ENCODE results near the gene YWHAH.

YWHAH gene

DNA sequence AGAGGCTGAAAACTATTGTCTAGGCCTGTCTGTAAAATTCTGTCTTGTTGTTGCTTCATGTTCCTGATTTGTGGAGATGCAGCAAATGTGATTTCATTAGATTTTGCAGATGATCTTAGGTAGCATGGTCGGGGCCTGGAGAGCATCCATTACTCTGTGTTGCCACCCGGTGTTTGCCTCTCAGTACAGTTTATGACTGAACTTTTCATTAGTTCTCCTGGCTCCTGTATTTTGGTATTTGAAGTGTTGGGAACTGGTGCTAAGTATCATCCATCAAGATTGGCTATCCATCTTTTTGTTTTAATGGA lies 7.7 kb downstream of the YWHAH start:
- H3K4me3 ChIP-seq (ENCODE audit: low read depth, low read length), result no peak overlapping the region
- TF ChIP-seq CTCF (IDR thresholded peaks at IDR 0.05; ENCODE audit: low read depth, low read length, missing control alignments), result no peak
- in situ Hi-C loops (cut with HindIII; ENCODE audit: low sequenced_read_pairs), result loop anchor here (25.0 kb wide), 1 partner anchor 240 kb away; no protein-coding TSS in a partner anchor
- no peak for DNase-seq (ENCODE audit: low read depth)

DNA sequence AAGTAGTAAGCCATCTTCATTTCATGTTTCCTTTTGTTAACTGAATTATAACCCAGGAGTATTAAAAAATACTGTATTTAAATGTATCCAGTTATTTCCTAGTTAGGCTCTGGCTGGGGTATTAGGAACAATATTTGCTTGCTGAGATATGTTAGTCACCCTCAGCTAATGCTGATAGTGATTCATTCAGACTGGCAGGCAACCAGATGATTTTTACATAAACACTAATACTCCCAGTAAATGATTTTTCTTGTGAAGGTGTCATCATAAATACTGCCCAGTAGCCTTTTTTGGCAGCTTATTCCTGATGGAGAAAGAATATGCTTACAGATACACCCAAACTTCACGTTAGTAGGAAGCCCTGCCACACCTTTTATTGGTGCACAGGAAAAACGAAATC lies 8.1 kb downstream of the YWHAH start:
- no peak for TF ChIP-seq CTCF (IDR thresholded peaks at IDR 0.05; ENCODE audit: low read depth, low read length, missing control alignments)
- DNase-seq (ENCODE audit: low read depth), result peak; percentile 86
- no peak overlapping the region for H3K4me3 ChIP-seq (ENCODE audit: low read depth, low read length)
- in situ Hi-C loops (cut with HindIII; ENCODE audit: low sequenced_read_pairs), result loop anchor here (25.0 kb wide), 1 partner anchor 240 kb away; no protein-coding TSS in a partner anchor

DNA sequence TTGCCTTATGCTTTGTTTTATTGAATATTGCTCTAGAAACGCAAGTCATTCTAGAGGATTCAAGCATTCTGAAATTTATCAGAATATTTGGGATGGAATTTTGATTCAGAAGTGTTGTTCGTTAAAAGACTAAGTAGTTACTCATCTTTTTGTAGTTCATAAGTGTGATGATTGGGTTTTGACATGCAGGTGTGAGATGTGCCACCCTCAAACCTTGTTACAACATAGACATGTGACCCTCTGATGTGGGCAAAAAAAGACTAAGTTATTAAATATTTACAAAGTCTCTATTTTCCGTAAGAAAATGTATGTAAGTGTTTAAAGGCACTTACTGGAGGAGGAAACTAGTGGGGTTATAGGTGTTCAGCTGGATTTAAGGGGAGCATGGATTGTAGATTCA lies 8.9 kb downstream of the YWHAH start:
- no peak for DNase-seq (ENCODE audit: low read depth)
- no peak for TF ChIP-seq CTCF (IDR thresholded peaks at IDR 0.05; ENCODE audit: low read depth, low read length, missing control alignments)
- in situ Hi-C loops (cut with HindIII; ENCODE audit: low sequenced_read_pairs), result loop anchor here (25.0 kb wide), 1 partner anchor 241 kb away; no protein-coding TSS in a partner anchor
- H3K4me3 ChIP-seq (ENCODE audit: low read depth, low read length), result no peak overlapping the region

DNA sequence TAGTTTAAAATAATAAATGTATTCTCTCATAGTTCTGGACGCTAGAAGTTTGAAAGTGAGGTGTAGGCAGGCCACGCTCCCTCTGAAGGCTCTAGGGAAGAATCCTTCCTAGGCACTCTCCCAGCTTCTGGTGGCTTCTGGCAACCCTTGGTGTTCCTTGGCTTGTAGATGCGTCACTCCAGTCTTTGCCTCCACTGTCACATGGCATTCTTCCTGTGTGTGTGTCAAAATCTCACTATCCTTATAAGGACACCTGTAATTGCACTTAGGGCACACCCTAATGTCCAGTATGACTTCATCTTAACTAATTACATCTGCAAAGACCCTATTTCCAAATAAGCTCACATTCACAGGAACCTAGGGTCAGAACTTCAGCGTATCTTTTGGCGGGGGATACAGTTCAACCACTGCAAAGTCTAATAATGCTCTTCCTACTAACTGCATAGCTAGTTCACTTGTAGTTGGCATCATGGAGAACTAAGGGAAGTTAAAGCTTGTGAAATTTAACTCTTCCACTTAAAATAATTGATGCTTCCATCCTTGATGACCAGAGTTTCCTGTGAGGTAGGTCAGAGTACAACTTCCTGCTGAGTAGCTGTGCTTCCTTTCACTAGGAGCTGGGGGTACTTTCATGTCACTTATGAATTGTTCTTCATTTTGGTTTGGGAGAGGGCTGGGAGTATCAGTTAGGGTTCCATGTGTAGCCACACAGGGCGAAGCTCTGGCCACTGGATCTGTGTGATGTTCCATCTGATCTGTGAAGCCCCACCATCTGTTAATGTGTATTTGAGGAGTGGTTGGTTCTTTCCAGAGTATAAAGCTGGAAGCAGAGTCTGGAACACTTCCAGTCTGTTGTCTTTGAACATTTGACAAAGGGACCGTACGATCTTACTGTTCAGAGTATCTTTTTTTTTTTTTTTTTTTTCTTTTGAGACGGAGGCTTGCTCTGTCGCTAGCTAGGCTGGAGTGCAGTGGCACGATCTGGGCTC lies 10.5 kb downstream of the YWHAH start:
- TF ChIP-seq CTCF (IDR thresholded peaks at IDR 0.05; ENCODE audit: low read depth, low read length, missing control alignments), result no peak
- no peak for DNase-seq (ENCODE audit: low read depth)
- in situ Hi-C loops (cut with HindIII; ENCODE audit: low sequenced_read_pairs), result loop anchor here (25.0 kb wide), 1 partner anchor 243 kb away; no protein-coding TSS in a partner anchor
- no peak overlapping the region for H3K4me3 ChIP-seq (ENCODE audit: low read depth, low read length)

- no peak for TF ChIP-seq CTCF (IDR thresholded peaks at IDR 0.05; ENCODE audit: low read depth, low read length, missing control alignments)
- no peak for DNase-seq (ENCODE audit: low read depth)
- in situ Hi-C loops (cut with HindIII; ENCODE audit: low sequenced_read_pairs), result loop anchor here (25.0 kb wide), 1 partner anchor 244 kb away; no protein-coding TSS in a partner anchor
- no peak overlapping the region for H3K4me3 ChIP-seq (ENCODE audit: low read depth, low read length)
Measured at GRCh38 chr22:31956360-31956759, 12.0 kb downstream of the YWHAH start.

DNA sequence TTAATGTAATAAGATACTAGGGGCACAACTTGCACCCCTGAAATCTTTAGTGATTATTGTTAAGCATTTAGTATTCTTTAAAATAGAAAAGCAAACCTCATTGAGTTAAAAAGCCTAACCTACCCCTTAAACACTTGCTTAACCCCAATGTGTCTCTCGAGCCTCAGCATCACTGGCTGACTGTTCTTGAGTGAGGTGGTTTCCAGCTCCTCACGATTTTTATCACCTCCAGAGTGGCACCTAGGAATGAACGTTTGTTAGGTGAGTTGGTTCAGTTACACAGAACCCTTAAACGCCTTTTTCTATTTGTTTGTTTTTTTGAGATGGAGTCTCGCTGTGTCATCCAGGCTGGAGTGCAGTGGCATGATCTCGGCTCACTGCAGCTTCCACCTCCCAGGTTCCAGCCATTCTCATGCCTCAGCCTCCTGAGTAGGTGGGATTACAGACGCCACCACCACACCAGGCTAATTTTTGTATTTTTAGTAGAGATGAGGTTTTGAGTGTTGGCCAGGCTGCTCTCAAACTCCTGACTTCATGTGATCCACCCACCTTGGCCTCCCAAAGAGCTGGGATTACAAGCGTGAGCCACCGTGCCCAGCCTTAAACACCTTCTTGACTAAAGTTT lies 13.7 kb downstream of the YWHAH start:
- TF ChIP-seq CTCF (IDR thresholded peaks at IDR 0.05; ENCODE audit: low read depth, low read length, missing control alignments), result no peak
- in situ Hi-C loops (cut with HindIII; ENCODE audit: low sequenced_read_pairs), result loop anchor here (25.0 kb wide), 1 partner anchor 246 kb away; no protein-coding TSS in a partner anchor
- no peak overlapping the region for H3K4me3 ChIP-seq (ENCODE audit: low read depth, low read length)
- no peak for DNase-seq (ENCODE audit: low read depth)

Data from astrocyte of the cerebellum (primary cell).